Measurements from ENCODE around the gene DLG1. TPM values are rescaled to one million over a fixed set of nuclear protein-coding genes. Genes with fewer than 3 reads are reported as not detected.
"Not testable (repeated sequence)": the region's sequence is repeated elsewhere in the genome, so short reads cannot be mapped to it uniquely, and the experiment has no call there.

The DLG1 gene
- total RNA-seq, 2 experiments from 2014 or later: 72.2 to 76.6 TPM

DNA sequence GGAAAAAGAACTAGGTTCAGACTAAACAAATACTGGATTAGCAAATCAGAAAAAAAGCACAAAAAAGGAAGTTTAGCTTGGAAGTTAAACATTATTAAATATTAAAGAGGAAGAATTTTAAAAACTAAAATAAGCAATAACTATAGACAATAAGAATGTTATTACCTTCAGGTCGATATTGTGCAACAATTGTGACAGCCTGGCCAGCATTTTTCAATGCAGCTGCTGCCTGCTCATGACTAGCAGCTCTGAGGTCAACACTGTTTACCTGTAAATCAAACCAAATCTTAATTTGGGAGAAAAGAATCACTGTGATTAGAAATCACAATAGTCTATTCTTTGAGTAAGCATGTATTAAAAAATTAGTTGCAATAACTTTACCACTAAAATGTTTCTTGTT lies 193.7 kb downstream of the DLG1 start:
- CTCF ChIA-PET: interaction anchor here (1.0 kb wide), 1 partner anchor 397 kb away, joined by 3 read pairs; no protein-coding TSS in a partner anchor
- peaks cover 3% of the 10 kb centered on the region for H3K9me3 Mint-ChIP-seq (ENCODE audit: insufficient read depth)
- peaks cover 18% of the 10 kb centered on the region for H3K36me3 Mint-ChIP-seq (ENCODE audit: low read depth)
- no peaks in the 10 kb centered on the region for H3K4me1 Mint-ChIP-seq (ENCODE audit: low read depth)
- ATAC-seq (no peak), DNase-seq (no peak)
- no peaks in the 10 kb centered on the region for H3K27me3 Mint-ChIP-seq (ENCODE audit: low read depth)
- no peak overlapping the region for H3K4me3 Mint-ChIP-seq
- H3K27ac Mint-ChIP-seq: no peak overlapping the region
- POLR2A ChIA-PET: no interaction called here

DNA sequence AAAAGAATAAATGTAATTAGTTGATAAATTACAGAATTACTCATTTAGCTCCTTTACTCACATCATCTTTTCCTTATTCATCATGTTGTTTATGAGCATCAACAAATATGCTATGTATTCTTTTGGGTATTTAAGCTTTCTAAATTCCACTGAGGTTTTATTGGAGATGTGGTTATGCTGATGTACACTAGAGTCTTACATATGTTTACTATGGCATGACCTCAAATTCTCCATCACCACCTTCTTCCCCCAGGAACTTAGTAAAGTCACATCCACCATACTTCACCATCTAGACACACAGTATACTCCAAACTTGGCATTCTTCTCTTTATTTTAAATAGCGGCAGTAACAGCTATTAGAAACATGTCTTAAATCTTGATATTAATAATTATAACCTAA lies 194.6 kb downstream of the DLG1 start:
- ATAC-seq (no peak), DNase-seq (no peak)
- ChIA-PET POLR2A (no interaction called here), CTCF (interaction anchor here (1.0 kb wide), 1 partner anchor 398 kb away, joined by 3 read pairs; no protein-coding TSS in a partner anchor)
- Mint-ChIP-seq H3K4me3 (no peak overlapping the region), H3K27me3 (ENCODE audit: low read depth) (no peaks in the 10 kb centered on the region), H3K27ac (no peak overlapping the region), H3K9me3 (ENCODE audit: insufficient read depth) (peaks cover 3% of the 10 kb centered on the region), H3K36me3 (ENCODE audit: low read depth) (peaks cover 15% of the 10 kb centered on the region), H3K4me1 (ENCODE audit: low read depth) (no peaks in the 10 kb centered on the region)

GRCh38 chr3:197093871-197094270 lies 204.5 kb downstream of the DLG1 start:
- no peaks in the 10 kb centered on the region for H3K9me3 Mint-ChIP-seq (ENCODE audit: insufficient read depth)
- DNase-seq (no peak), ATAC-seq (no peak)
- no peaks in the 10 kb centered on the region for H3K4me1 Mint-ChIP-seq (ENCODE audit: low read depth)
- H3K27ac Mint-ChIP-seq: no peak overlapping the region
- ChIA-PET POLR2A (no interaction called here), CTCF (no interaction called here)
- H3K4me3 Mint-ChIP-seq: no peak overlapping the region
- H3K27me3 Mint-ChIP-seq (ENCODE audit: low read depth): no peaks in the 10 kb centered on the region
- H3K36me3 Mint-ChIP-seq (ENCODE audit: low read depth): peaks cover 17% of the 10 kb centered on the region

DNA sequence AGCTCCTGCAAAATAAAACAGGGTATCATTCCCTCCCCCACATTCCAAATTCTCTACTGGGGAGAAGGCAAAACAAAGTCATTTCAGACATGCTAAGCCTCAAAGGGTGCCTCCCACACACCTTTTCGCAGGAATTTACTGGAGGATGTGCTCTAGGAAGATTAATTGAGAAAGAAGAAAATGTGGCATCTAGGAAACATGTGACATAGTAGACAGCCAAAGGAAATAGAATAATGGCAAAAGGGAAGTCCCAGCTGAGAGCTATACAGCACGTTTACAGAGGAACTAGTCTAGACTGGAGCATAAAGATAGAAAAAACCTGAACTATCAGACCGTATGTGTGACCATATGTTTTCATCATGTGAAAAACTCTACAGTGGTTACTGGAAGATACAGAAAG lies 210.0 kb downstream of the DLG1 start:
- ATAC-seq: no peak
- CTCF ChIA-PET: no interaction called here
- no peak overlapping the region for H3K27ac Mint-ChIP-seq

DNA sequence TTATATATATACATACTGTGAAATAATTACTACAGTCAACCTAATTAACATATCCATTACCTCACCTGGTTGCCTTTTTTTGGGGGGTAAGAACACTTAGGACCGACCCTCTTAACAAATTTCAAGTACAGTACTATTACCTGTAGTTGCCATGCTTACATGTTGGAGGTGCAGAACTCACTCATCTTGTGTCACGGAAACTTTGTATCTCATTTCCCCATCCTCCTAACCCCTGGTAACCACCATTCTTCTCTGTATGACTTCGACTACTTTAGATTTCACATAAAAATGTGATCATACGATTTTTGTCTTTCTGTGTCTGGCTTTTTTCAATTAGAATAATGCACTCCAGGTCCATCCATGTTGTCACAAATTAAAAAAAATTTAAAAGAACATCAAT lies 213.3 kb downstream of the DLG1 start:
- ChIA-PET POLR2A (no interaction called here), CTCF (no interaction called here)
- peaks cover 14% of the 10 kb centered on the region for H3K36me3 Mint-ChIP-seq (ENCODE audit: low read depth)
- H3K27me3 Mint-ChIP-seq (ENCODE audit: low read depth): no peaks in the 10 kb centered on the region
- DNase-seq: no peak
- ATAC-seq: no peak
- H3K4me3 Mint-ChIP-seq: no peak overlapping the region
- H3K27ac Mint-ChIP-seq: no peak overlapping the region
- H3K4me1 Mint-ChIP-seq (ENCODE audit: low read depth): no peaks in the 10 kb centered on the region
- H3K9me3 Mint-ChIP-seq (ENCODE audit: insufficient read depth): no peaks in the 10 kb centered on the region

More for the DNA sequence above, 210.0 kb downstream of the DLG1 start:
- H3K36me3 Mint-ChIP-seq (ENCODE audit: low read depth): peaks cover 14% of the 10 kb centered on the region
- no peak overlapping the region for H3K4me3 Mint-ChIP-seq
- DNase-seq: no peak
- no peaks in the 10 kb centered on the region for H3K4me1 Mint-ChIP-seq (ENCODE audit: low read depth)
- POLR2A ChIA-PET: no interaction called here
- no peaks in the 10 kb centered on the region for H3K9me3 Mint-ChIP-seq (ENCODE audit: insufficient read depth)
- no peaks in the 10 kb centered on the region for H3K27me3 Mint-ChIP-seq (ENCODE audit: low read depth)

- no peaks in the 10 kb centered on the region for H3K27me3 Mint-ChIP-seq (ENCODE audit: low read depth)
- ChIA-PET CTCF (interaction anchor here (1.1 kb wide), 1 partner anchor 104 kb away, joined by 5 read pairs; no protein-coding TSS in a partner anchor), POLR2A (interaction anchor here (1.2 kb wide), 1 partner anchor 215 kb away, joined by 5 read pairs; the partner anchor contains the start of gene SENP5)
- H3K4me1 Mint-ChIP-seq (ENCODE audit: low read depth): no peaks in the 10 kb centered on the region
- no peaks in the 10 kb centered on the region for H3K9me3 Mint-ChIP-seq (ENCODE audit: insufficient read depth)
- no peak overlapping the region for H3K4me3 Mint-ChIP-seq
- DNase-seq (no peak), ATAC-seq (no peak)
- H3K27ac Mint-ChIP-seq: no peak overlapping the region
- peaks cover 13% of the 10 kb centered on the region for H3K36me3 Mint-ChIP-seq (ENCODE audit: low read depth)
Measured at GRCh38 chr3:197083486-197083885, 214.9 kb downstream of the DLG1 start.

- Mint-ChIP-seq H3K9me3 (ENCODE audit: insufficient read depth) (no peaks in the 10 kb centered on the region), H3K27ac (no peak overlapping the region), H3K27me3 (ENCODE audit: low read depth) (no peaks in the 10 kb centered on the region), H3K4me1 (ENCODE audit: low read depth) (no peaks in the 10 kb centered on the region), H3K4me3 (no peak overlapping the region), H3K36me3 (ENCODE audit: low read depth) (peaks cover 11% of the 10 kb centered on the region)
- ATAC-seq: no peak
- CTCF ChIA-PET: no interaction called here
- DNase-seq: no peak
- POLR2A ChIA-PET: interaction anchor here (1.2 kb wide), 1 partner anchor 214 kb away, joined by 5 read pairs; the partner anchor contains the start of gene SENP5
Measured at GRCh38 chr3:197082871-197083270, 215.5 kb downstream of the DLG1 start.

DNA sequence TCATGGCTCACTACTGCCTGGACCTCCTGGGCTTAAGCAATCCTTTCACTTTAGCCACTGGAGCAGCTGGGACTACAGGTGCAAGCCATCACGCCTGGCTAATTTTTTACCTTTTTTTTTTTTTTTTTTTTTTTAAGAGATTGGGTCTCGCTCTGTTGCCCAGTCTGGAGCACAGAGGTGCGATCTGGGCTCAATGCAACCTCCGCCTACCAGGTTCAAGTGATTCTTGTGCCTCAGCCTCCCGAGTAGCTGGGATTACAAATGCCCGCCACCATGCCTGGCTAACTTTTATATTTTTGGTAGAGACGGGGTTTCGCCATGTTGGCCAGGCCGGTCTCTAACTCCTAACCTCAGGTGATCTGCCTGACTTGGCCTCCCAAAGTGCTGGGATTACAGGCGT lies 218.1 kb downstream of the DLG1 start:
- no peak for ATAC-seq
- no peak for DNase-seq
- ChIA-PET POLR2A (interaction anchor here (0.6 kb wide), 1 partner anchor 249 kb away, joined by 3 read pairs; no protein-coding TSS in a partner anchor), CTCF (interaction anchor here (1.1 to 1.8 kb wide), 2 partner anchors 12 to 51 kb away, joined by 3 to 4 read pairs; partner anchors contain the start of gene MELTF)
- no peaks in the 10 kb centered on the region for H3K9me3 Mint-ChIP-seq (ENCODE audit: insufficient read depth)
- H3K4me3 Mint-ChIP-seq: no peak overlapping the region
- no peaks in the 10 kb centered on the region for H3K4me1 Mint-ChIP-seq (ENCODE audit: low read depth)
- no peaks in the 10 kb centered on the region for H3K27me3 Mint-ChIP-seq (ENCODE audit: low read depth)
- peaks cover 17% of the 10 kb centered on the region for H3K36me3 Mint-ChIP-seq (ENCODE audit: low read depth)
- no peak overlapping the region for H3K27ac Mint-ChIP-seq

GRCh38 chr3:197076415-197076814 lies 222.0 kb downstream of the DLG1 start:
- Mint-ChIP-seq H3K36me3 (ENCODE audit: low read depth) (peaks cover 17% of the 10 kb centered on the region), H3K4me1 (ENCODE audit: low read depth) (no peaks in the 10 kb centered on the region), H3K27ac (no peak overlapping the region), H3K9me3 (ENCODE audit: insufficient read depth) (no peaks in the 10 kb centered on the region), H3K27me3 (ENCODE audit: low read depth) (no peaks in the 10 kb centered on the region), H3K4me3 (no peak overlapping the region)
- ChIA-PET POLR2A (no interaction called here), CTCF (interaction anchor here (0.8 to 1.2 kb wide), 2 partner anchors 23 to 111 kb away, joined by 3 read pairs; no protein-coding TSS in a partner anchor)
- ATAC-seq (no peak), DNase-seq (no peak)

- Mint-ChIP-seq H3K9me3 (ENCODE audit: insufficient read depth) (no peaks in the 10 kb centered on the region), H3K27ac (no peak overlapping the region), H3K27me3 (ENCODE audit: low read depth) (no peaks in the 10 kb centered on the region), H3K4me1 (ENCODE audit: low read depth) (no peaks in the 10 kb centered on the region), H3K36me3 (ENCODE audit: low read depth) (peaks cover 11% of the 10 kb centered on the region), H3K4me3 (no peak overlapping the region)
- ATAC-seq: no peak
- ChIA-PET CTCF (no interaction called here), POLR2A (no interaction called here)
- no peak for DNase-seq
Measured at GRCh38 chr3:197068077-197068476, 230.3 kb downstream of the DLG1 start.

- CTCF ChIA-PET: no interaction called here
Measured at GRCh38 chr3:197064771-197065170, 233.6 kb downstream of the DLG1 start.

DNA sequence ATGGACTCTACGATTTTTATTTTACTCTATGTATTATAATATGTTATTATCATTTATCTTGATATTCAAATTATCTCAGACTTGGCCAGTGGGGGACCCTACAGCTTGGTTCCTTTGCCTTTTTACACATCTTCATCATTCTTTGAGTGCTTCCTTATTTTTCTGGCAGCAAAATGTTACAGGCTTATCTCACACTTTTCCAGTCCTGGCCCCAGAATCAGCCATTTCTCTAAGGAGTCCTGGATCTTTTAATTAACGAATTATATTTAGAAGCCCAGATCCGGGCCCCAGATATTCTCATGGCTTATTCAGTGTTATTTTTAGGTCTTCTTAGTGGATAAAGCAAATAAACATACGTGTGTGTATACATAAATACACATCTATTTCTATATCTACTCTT lies 236.0 kb downstream of the DLG1 start:
- peaks cover 40% of the 10 kb centered on the region for H3K36me3 Mint-ChIP-seq (ENCODE audit: low read depth)
- H3K9me3 Mint-ChIP-seq (ENCODE audit: insufficient read depth): no peaks in the 10 kb centered on the region
- no peak overlapping the region for H3K27ac Mint-ChIP-seq
- ChIA-PET POLR2A (no interaction called here), CTCF (no interaction called here)
- H3K4me1 Mint-ChIP-seq (ENCODE audit: low read depth): no peaks in the 10 kb centered on the region
- no peaks in the 10 kb centered on the region for H3K27me3 Mint-ChIP-seq (ENCODE audit: low read depth)
- DNase-seq: no peak
- no peak for ATAC-seq
- no peak overlapping the region for H3K4me3 Mint-ChIP-seq

More at GRCh38 chr3:197064771-197065170, 233.6 kb downstream of the DLG1 start:
- no peak for DNase-seq
- Mint-ChIP-seq H3K4me1 (ENCODE audit: low read depth) (no peaks in the 10 kb centered on the region), H3K27ac (no peak overlapping the region), H3K27me3 (ENCODE audit: low read depth) (no peaks in the 10 kb centered on the region), H3K4me3 (no peak overlapping the region), H3K9me3 (ENCODE audit: insufficient read depth) (no peaks in the 10 kb centered on the region), H3K36me3 (ENCODE audit: low read depth) (peaks cover 24% of the 10 kb centered on the region)
- no peak for ATAC-seq
- POLR2A ChIA-PET: no interaction called here

- ATAC-seq: not testable (repeated sequence)
Measured at GRCh38 chr3:197051637-197052036, 246.8 kb downstream of the DLG1 start.

More at GRCh38 chr3:197051637-197052036, 246.8 kb downstream of the DLG1 start:
- DNase-seq; H3K9me3 Mint-ChIP-seq (ENCODE audit: insufficient read depth); H3K27me3 Mint-ChIP-seq (ENCODE audit: low read depth); H3K27ac Mint-ChIP-seq; H3K4me1 Mint-ChIP-seq (ENCODE audit: low read depth); H3K4me3 Mint-ChIP-seq; CTCF ChIA-PET; POLR2A ChIA-PET: not testable (repeated sequence)
- H3K36me3 Mint-ChIP-seq (ENCODE audit: low read depth): peaks cover 25% of the 10 kb centered on the region

All from activated CD8-positive, alpha-beta T cell treated with anti-CD3 and anti-CD28 coated beads, Interleukin-2, amount 10 ng/mL, durations not matched to agents 7 days and 5 days (primary cell).